Motor neuron (in vitro differentiated cells): Measurements from ENCODE around the gene CDT1. TPM values are rescaled to one million over a fixed set of nuclear protein-coding genes. Genes with fewer than 3 reads are reported as not detected.

Experiments used
- ATAC-seq, 8 experiments: fragments of 200-7000 bp; cut with Tn5 transposase; replicated peaks in 6 of 8; 2 replicates each; pipeline ENCODE4 v1.8.0; 2021; ENCODE audit warnings: mild to moderate bottlenecking in 8 of 8, moderate library complexity in 8 of 8
- H3K27ac ChIP-seq, 2 donors: fragments of 250-450 bp; sonication (Bioruptor Pico); 2 replicates each; pipeline ENCODE4 v1.9.0; 2021; ENCODE audit warnings: antibody characterized with exemption in 2 of 2, mild to moderate bottlenecking in 2 of 2, moderate library complexity in 1 of 2
- H3K4me1 ChIP-seq, 2 donors: fragments of 250-450 bp; sonication (Bioruptor Pico); replicated peaks in 1 of 2; 2 replicates each; pipeline ENCODE4 v1.6.1; 2021; ENCODE audit warnings: antibody characterized with exemption in 2 of 2, mild to moderate bottlenecking in 2 of 2, moderate library complexity in 1 of 2
- H3K4me3 ChIP-seq, 5 donors: fragments of 250-450 bp; sonication (Bioruptor Pico); 2 replicates each; pipeline ENCODE4 v1.9.0; 2021; ENCODE audit warnings: antibody characterized with exemption in 5 of 5, mild to moderate bottlenecking in 5 of 5, moderate library complexity in 4 of 5
- WGBS, 10 experiments: fragments of 450-650 bp; shearing (Covaris generic); methylation state at CpG; one replicate each; pipeline ENCODE4 v1.0.0; 2022; 5-methylcytosine and 5-hydroxymethylcytosine counted together
- in situ Hi-C, 9 experiments: fragments of 400-800 bp; cut with MboI; loops; one replicate each; pipeline ENCODE4 v1.15.0; 2021; ENCODE audit warnings: low sequenced_read_pairs in 9 of 9, low pct_unique_long_range_greater_than_20kb in 2 of 9; ENCODE audit not compliant: unreplicated experiment in 9 of 9
- total RNA-seq, 8 experiments: library from RNA; unstranded; fragments of 300-600 nt; gene quantifications; 2 replicates each; pipeline versions ENCODE4 v1.2.3 to v1.2.4, GENCODE V29; 2022

Gene CDT1
- total RNA-seq, 8 experiments from 2014 or later, result 0.71 to 18.2 (median 3.9) TPM

GRCh38 chr16:88805887-88806393, 2.4 kb downstream of the CDT1 start:
- ATAC-seq, result no peak
- H3K4me1 ChIP-seq, result peaks cover 15 to 28% of the 10 kb centered on the region in 2 donors
- H3K27ac ChIP-seq, result no peak overlapping the region
- in situ Hi-C loops, result loop anchor here in 1 of 9 experiments (25.0 kb wide), 1 partner anchor 356 kb away; the partner anchor contains the start of gene CDH15
- WGBS, 10 experiments, result no CpG with 5 or more reads among the region's 21 CpGs
- H3K4me3 ChIP-seq, result no peak overlapping the region

DNA sequence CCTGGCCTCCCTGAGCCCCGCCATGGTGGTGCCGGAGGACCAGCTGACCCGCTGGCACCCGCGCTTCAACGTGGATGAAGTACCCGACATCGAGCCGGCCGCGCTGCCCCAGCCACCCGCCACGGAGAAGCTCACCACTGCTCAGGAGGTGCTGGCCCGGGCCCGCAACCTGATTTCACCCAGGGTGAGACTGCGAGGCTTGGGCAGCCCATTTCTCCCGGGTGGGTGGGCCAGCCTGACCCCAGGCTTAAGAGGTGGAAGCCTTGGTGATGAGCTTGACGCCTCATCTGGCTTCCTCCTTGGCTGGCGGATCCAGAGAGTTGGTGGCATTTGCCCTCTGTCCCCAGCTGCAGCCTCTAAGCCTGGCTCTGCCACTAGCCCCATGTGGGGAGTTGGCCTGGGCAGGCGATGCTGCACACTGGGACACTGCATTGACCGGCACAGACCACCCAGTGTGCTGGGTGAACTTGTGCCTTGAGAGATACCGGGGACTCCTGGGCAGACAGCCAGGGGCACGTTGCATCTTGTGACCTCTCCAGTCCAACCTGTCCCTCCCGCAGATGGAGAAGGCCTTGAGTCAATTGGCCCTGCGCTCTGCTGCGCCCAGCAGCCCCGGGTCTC, 3.0 kb downstream of the CDT1 start:
- H3K4me3 ChIP-seq, result no peak overlapping the region
- H3K4me1 ChIP-seq, result peaks cover 15 to 28% of the 10 kb centered on the region in 2 donors
- in situ Hi-C loops, result loop anchor here in 1 of 9 experiments (25.0 kb wide), 1 partner anchor 356 kb away; the partner anchor contains the start of gene CDH15
- no peak for ATAC-seq
- H3K27ac ChIP-seq, result no peak overlapping the region
- WGBS, 10 experiments, result 60 to 89% methylated on average over 1 to 3 of the region's 27 CpGs; no CpG with 5 or more reads in 8 of the 10 experiments

DNA sequence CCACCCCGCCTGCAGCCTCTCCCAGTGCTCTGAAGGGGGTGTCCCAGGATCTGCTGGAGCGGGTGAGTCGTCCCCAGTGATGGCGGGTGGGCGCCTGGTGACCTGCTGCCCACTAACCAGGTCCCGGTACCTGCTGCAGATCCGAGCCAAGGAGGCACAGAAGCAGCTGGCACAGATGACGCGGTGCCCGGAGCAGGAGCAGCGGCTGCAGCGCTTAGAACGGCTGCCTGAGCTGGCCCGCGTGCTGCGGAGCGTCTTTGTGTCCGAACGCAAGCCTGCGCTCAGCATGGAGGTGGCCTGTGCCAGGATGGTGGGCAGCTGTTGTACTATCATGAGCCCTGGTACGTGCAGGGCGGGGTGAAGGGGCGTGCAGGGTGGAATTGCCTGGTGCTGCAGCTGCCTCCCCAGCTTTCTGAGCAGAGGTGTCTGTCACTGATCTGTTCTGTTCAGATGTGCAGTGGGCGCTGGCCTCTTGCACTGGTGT, 3.6 kb downstream of the CDT1 start:
- Histone ChIP-seq H3K4me1 (peaks cover 15 to 28% of the 10 kb centered on the region in 2 donors), H3K4me3 (no peak overlapping the region), H3K27ac (no peak overlapping the region)
- in situ Hi-C loops, result loop anchor here in 1 of 9 experiments (25.0 kb wide), 1 partner anchor 355 kb away; the partner anchor contains the start of gene CDH15
- WGBS, 10 experiments, result 90 to 98% (median 92%) methylated on average over 2 to 13 of the region's 24 CpGs; no CpG with 5 or more reads in 7 of the 10 experiments
- ATAC-seq, result no peak

- no peak overlapping the region for H3K4me3 ChIP-seq
- H3K4me1 ChIP-seq, result peaks cover 15 to 24% of the 10 kb centered on the region in 2 donors
- no peak for ATAC-seq
- 100% methylated on average over 1 to 4 of the region's 26 CpGs; no CpG with 5 or more reads in 6 of the 10 experiments for WGBS, 10 experiments
- H3K27ac ChIP-seq, result no peak overlapping the region
- in situ Hi-C loops, result loop anchor here in 1 of 9 experiments (25.0 kb wide), 1 partner anchor 354 kb away; the partner anchor contains the start of gene CDH15
These were observed 4.3 kb downstream of the CDT1 start for GRCh38 chr16:88807626-88808453.

- H3K4me1 ChIP-seq, result peaks cover 15 to 33% of the 10 kb centered on the region in 2 donors
- in situ Hi-C loops, result loop anchor here in 1 of 9 experiments (25.0 kb wide), 1 partner anchor 353 kb away; the partner anchor contains the start of gene CDH15
- ATAC-seq, result no peak
- H3K4me3 ChIP-seq, result no peak overlapping the region
- no peak overlapping the region for H3K27ac ChIP-seq
- 60 to 100% (median 93%) methylated on average over 1 to 6 of the region's 10 CpGs; no CpG with 5 or more reads in 4 of the 10 experiments for WGBS, 10 experiments
These were observed 5.6 kb downstream of the CDT1 start for GRCh38 chr16:88809068-88809675.

DNA sequence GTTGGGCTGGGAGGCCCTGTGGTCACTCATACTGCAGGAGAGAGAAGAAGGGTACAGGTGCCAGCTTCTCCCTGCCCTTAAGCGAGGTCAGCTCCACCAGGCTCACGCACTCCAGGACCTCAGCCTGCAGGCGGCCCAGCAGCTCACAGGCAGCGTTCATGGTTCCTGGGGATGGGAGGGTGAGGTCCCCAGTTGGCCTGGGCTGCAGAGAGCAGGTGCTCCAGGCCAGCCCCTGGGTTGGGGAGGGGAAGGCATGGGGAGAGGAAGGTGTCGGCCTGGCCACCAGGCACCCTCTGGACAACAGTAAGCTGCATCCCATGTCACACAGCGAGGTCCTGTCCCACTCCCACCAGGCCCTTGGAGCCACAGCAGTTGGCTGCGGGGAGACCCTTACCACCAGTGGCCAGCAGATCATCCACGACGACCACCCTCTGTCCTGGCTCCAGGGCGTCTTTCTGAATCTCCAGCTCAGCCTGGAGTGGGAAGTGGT, 6.1 kb downstream of the CDT1 start:
- WGBS, 10 experiments, result 80 to 100% (median 94%) methylated on average over 1 to 3 of the region's 10 CpGs; no CpG with 5 or more reads in 7 of the 10 experiments
- H3K4me1 ChIP-seq, result peaks cover 15 to 27% of the 10 kb centered on the region in 2 donors
- no peak for ATAC-seq
- no peak overlapping the region for H3K4me3 ChIP-seq
- in situ Hi-C loops, result loop anchor here in 1 of 9 experiments (25.0 kb wide), 1 partner anchor 353 kb away; the partner anchor contains the start of gene CDH15
- H3K27ac ChIP-seq, result no peak overlapping the region

- Histone ChIP-seq H3K27ac (peak overlapping the region in 1 of 2 donors; percentile 88), H3K4me1 (peaks cover 9 to 21% of the 10 kb centered on the region in 2 donors), H3K4me3 (peak overlapping the region; percentile 65 to 94 (median 76))
- in situ Hi-C loops, result loop anchor here in 1 of 9 experiments (25.0 kb wide), 1 partner anchor 352 kb away; the partner anchor contains the start of gene CDH15
- 0 to 67% (median 33%) methylated on average over 1 to 3 of the region's 12 CpGs; no CpG with 5 or more reads in 6 of the 10 experiments for WGBS, 10 experiments
- no peak for ATAC-seq
These were observed 6.8 kb downstream of the CDT1 start for GRCh38 chr16:88810166-88810911.

DNA sequence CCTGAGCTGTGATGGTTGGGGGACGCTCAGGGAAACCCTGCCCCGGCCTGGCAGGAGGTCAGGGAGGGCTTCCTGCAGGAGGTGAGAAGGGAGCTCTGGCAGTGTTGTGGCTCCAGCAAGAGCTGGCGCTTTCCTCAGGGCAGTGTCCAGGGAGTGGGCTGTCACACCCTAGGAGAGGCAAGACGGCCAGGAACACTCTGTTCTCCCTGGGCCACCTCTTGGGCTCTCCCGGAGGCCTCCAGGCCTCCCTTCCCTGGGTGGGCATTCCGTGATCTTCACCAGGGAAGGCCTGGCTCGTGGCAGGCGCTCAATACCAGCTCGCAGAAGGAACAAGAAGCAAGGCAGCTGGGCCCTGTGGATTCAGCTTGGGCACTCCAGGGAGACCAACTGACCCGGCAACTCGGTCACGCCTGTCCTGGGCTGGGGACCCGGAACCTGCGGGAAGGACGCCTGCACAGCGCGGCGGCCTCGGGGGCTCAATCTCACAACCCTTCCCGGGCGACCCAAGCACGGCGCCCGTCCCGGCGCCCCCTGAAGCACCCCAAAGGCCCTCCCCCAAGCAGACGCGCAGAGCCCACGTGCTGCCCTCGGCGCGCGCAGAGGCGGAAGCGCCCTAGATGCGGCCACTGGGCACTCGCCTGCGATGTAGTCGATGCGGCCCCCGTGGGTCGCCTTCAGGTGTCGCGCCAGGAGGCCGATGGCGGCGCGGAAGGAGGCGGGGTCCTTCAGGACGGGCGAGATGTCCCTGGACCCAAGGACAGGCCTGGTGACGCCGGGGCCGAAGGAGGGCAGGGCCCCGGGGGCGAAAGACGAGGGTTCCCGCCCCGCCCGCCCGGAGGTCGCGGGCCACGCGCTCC, 7.6 kb downstream of the CDT1 start:
- ATAC-seq, result peak; percentile 50 to 85 (median 78)
- in situ Hi-C loops, result loop anchor here in 1 of 9 experiments (25.0 kb wide), 1 partner anchor 351 kb away; the partner anchor contains the start of gene CDH15
- H3K27ac ChIP-seq, result peak overlapping the region; percentile 82 to 88
- H3K4me1 ChIP-seq, result peaks cover 9 to 21% of the 10 kb centered on the region in 2 donors
- WGBS, 10 experiments, result 0 to 17% (median 0%) methylated on average over 1 to 5 of the region's 65 CpGs; no CpG with 5 or more reads in 4 of the 10 experiments
- peak overlapping the region; percentile 65 to 94 (median 76) for H3K4me3 ChIP-seq

- in situ Hi-C loops, result loop anchor here in 1 of 9 experiments (25.0 kb wide), 1 partner anchor 350 kb away; the partner anchor contains the start of gene CDH15
- Histone ChIP-seq H3K4me3 (peak within 1 kb of the TSS; percentile 65 to 94 (median 76)), H3K27ac (peak within 1 kb of the TSS; percentile 82 to 88), H3K4me1 (peaks cover 9 to 21% of the 10 kb centered on the region in 2 donors)
- ATAC-seq, result peak; percentile 62 to 83 (median 74)
- 0% methylated on average over 1 of the region's 84 CpGs; no CpG with 5 or more reads in 8 of the 10 experiments for WGBS, 10 experiments
These were observed 8.4 kb downstream of the CDT1 start, which contains the start of gene APRT for GRCh38 chr16:88811769-88812512. Gene APRT, minus strand, starts transcription at chr16:88811928. Its CDS starts 29 bp downstream, at chr16:88811899.
